Ascending aorta (tissue), 2 donors: ENCODE data around the gene NDUFA9. TPM values are rescaled to one million over a fixed set of nuclear protein-coding genes. Genes with fewer than 3 reads are reported as not detected.

Experiments used
- DNase-seq, 2 donors: peaks; one replicate each; pipeline ENCODE4 v3.0.0-alpha.2; 2019; ENCODE audit warnings: low spot score in 2 of 2
- H3K27ac ChIP-seq, 2 donors: fragments of 200-600 bp; sonication (generic); one replicate each; pipeline ENCODE4 v1.5.1; 2016 to 2017; ENCODE audit warnings: mild to moderate bottlenecking in 1 of 2
- H3K27me3 ChIP-seq: fragments of 200-600 bp; sonication (generic); one replicate; pipeline ENCODE4 v1.5.1; 2017
- H3K36me3 ChIP-seq, 2 donors: fragments of 200-600 bp; sonication (generic); one replicate each; pipeline ENCODE4 v1.5.1; 2016
- H3K4me1 ChIP-seq, 2 donors: fragments of 200-600 bp; sonication (generic); one replicate each; pipeline ENCODE4 v1.5.1; 2016 to 2017; ENCODE audit warnings: mild to moderate bottlenecking in 1 of 2
- H3K4me3 ChIP-seq, 2 donors: fragments of 200-600 bp; sonication (generic); one replicate each; pipeline ENCODE4 v1.5.1; 2016 to 2017; ENCODE audit warnings: mild to moderate bottlenecking in 1 of 2
- H3K9me3 ChIP-seq, 2 donors: fragments of 200-600 bp; sonication (generic); one replicate each; pipeline ENCODE4 v1.5.1; 2016
- CTCF ChIP-seq, 3 experiments: fragments of 200-600 bp in 2 of 3; fragments of 450-650 bp in 1 of 3; sonication (generic) in 2 of 3; IDR thresholded peaks; one replicate each; pipeline ENCODE4 v1.5.1; 2016 to 2019; ENCODE audit warnings: antibody characterized with exemption in 3 of 3, mild to moderate bottlenecking in 1 of 3, moderate library complexity in 1 of 3
- intact Hi-C: fragments of 100-400 bp; cut with DNase I; formaldehyde crosslinking; loops from one replicate; pipeline ENCODE4 v1.15.1; 2023
- total RNA-seq: library from RNA; depleted of rRNA; stranded (reverse); fragments of >200 nt; gene quantifications from one replicate; pipeline ENCODE4 v1.1.0, GENCODE V29; 2016

The NDUFA9 gene
- total RNA-seq, 1 donor from 2014 or later = 1.5 TPM

GRCh38 chr12:4690760-4691159 is 41.8 kb downstream of the NDUFA9 start:
- peaks cover 11 to 24% of the 10 kb centered on the region in 2 donors for H3K36me3 ChIP-seq
- TF ChIP-seq CTCF (IDR thresholded peaks at IDR 0.05) = no peak
- H3K9me3 ChIP-seq = no peaks in the 10 kb centered on the region
- H3K27ac ChIP-seq = no peak overlapping the region
- no peak for DNase-seq
- H3K27me3 ChIP-seq = no peaks in the 10 kb centered on the region
- intact Hi-C loops = no loop called here
- no peak overlapping the region for H3K4me3 ChIP-seq
- no peaks in the 10 kb centered on the region for H3K4me1 ChIP-seq

Other genes starting within 250 kb of the NDUFA9 start
- gene FGF6, start 203.3 kb upstream of the NDUFA9 start, total RNA-seq = not detected
- gene RAD51AP1, start 110.2 kb upstream of the NDUFA9 start, total RNA-seq = not detected
- gene DYRK4, start 86.9 kb upstream of the NDUFA9 start, total RNA-seq = 60.7 TPM
- 2.8 TPM for gene AKAP3, start 63 bp upstream of the NDUFA9 start, total RNA-seq
- gene GALNT8, start 71.3 kb downstream of the NDUFA9 start, total RNA-seq = not detected